GM23338 (cell line): ENCODE data around the gene PANX3. TPM values are rescaled to one million over a fixed set of nuclear protein-coding genes. Genes with fewer than 3 reads are reported as not detected.

Source experiments
- ATAC-seq: fragments of 200-7000 bp; cut with Tn5 transposase; 3 replicates; pipeline ENCODE4 v1.9.1; 2020
- DNase-seq: peaks from one replicate; pipeline ENCODE4 v3.0.0-alpha.2; 2015; ENCODE audit warnings: low spot score
- H2AFZ ChIP-seq: fragments of 200-600 bp; sonication (generic); 2 replicates; pipeline ENCODE4 v1.8.0; 2016; ENCODE audit warnings: antibody characterized with exemption, mild to moderate bottlenecking, moderate library complexity
- H3F3A ChIP-seq: fragments of 200-600 bp; sonication (generic); replicated peaks from 2 replicates; pipeline ENCODE4 v1.8.0; 2017; ENCODE audit warnings: antibody characterized with exemption, mixed run types, low read depth
- H3K27ac ChIP-seq: fragments of 200-600 bp; sonication (generic); 2 replicates; pipeline ENCODE4 v1.6.1; 2016; ENCODE audit warnings: low read depth
- H3K27me3 ChIP-seq: fragments of 200-600 bp; sonication (generic); 2 replicates; pipeline ENCODE4 v1.8.0; 2016; ENCODE audit warnings: mild to moderate bottlenecking, mixed run types, moderate library complexity; ENCODE audit not compliant: insufficient read depth
- H3K36me3 ChIP-seq: fragments of 200-600 bp; sonication (generic); 2 replicates; pipeline ENCODE4 v1.8.0; 2016; ENCODE audit warnings: mild to moderate bottlenecking; ENCODE audit not compliant: insufficient read depth
- H3K4me1 ChIP-seq: fragments of 200-600 bp; sonication (generic); 2 replicates; pipeline ENCODE4 v1.8.0; 2016; ENCODE audit warnings: mild to moderate bottlenecking, moderate library complexity; ENCODE audit not compliant: insufficient read depth
- H3K4me2 ChIP-seq: fragments of 200-600 bp; sonication (generic); 2 replicates; pipeline ENCODE4 v1.7.1; 2017; ENCODE audit warnings: mixed run types
- H3K4me3 ChIP-seq: fragments of 200-600 bp; sonication (generic); 2 replicates; pipeline ENCODE4 v1.6.1; 2016; ENCODE audit warnings: mixed run types
- H3K79me2 ChIP-seq: fragments of 200-600 bp; sonication (generic); replicated peaks from 2 replicates; pipeline ENCODE4 v1.8.0; 2017; ENCODE audit warnings: mild to moderate bottlenecking; ENCODE audit not compliant: insufficient read depth
- H3K9me2 ChIP-seq: fragments of 200-600 bp; sonication (generic); 2 replicates; pipeline ENCODE4 v1.8.0; 2017; ENCODE audit not compliant: insufficient read depth
- H4K20me1 ChIP-seq: fragments of 200-600 bp; sonication (generic); replicated peaks from 2 replicates; pipeline ENCODE4 v1.8.0; 2017; ENCODE audit warnings: mild to moderate bottlenecking; ENCODE audit not compliant: insufficient read depth
- H3K27ac Mint-ChIP-seq: 2 replicates; pipeline ENCODE4 v1.8.0; 2020; ENCODE audit warnings: inconsistent platforms, mild to moderate bottlenecking, moderate library complexity, mixed read lengths
- H3K27me3 Mint-ChIP-seq: 3 replicates; pipeline ENCODE4 v1.8.0; 2022; ENCODE audit warnings: low read depth, mild to moderate bottlenecking, moderate library complexity, mixed read lengths, inconsistent platforms; ENCODE audit not compliant: insufficient read depth, poor library complexity
- H3K36me3 Mint-ChIP-seq: 3 replicates; pipeline ENCODE4 v1.8.0; 2021; ENCODE audit warnings: low read depth, mild to moderate bottlenecking, inconsistent platforms, moderate library complexity, mixed read lengths
- H3K4me1 Mint-ChIP-seq: 3 replicates; pipeline ENCODE4 v1.8.0; 2020; ENCODE audit warnings: mild to moderate bottlenecking, inconsistent platforms, mixed read lengths
- H3K4me3 Mint-ChIP-seq: 3 replicates; pipeline ENCODE4 v1.8.0; 2021; ENCODE audit warnings: moderate library complexity, mild to moderate bottlenecking, inconsistent platforms, mixed read lengths
- H3K9me3 Mint-ChIP-seq: 3 replicates; pipeline ENCODE4 v1.8.0; 2020; ENCODE audit warnings: moderate library complexity, mild to moderate bottlenecking, inconsistent platforms, mixed read lengths
- CREB1 ChIP-seq: fragments of 250-450 bp; sonication (Bioruptor Pico); IDR thresholded peaks from 2 replicates; pipeline ENCODE4 v1.5.0; 2020; ENCODE audit warnings: low read depth, mild to moderate bottlenecking, moderate library complexity
- CTCF ChIP-seq, 2 experiments: fragments of 200-600 bp in 1 of 2; sonication (generic) in 1 of 2; conservative IDR thresholded peaks; 2 replicates each; pipeline versions ENCODE4 v1.5.1 to v1.6.1; 2016 to 2017; ENCODE audit warnings: antibody characterized with exemption in 2 of 2, low read depth in 2 of 2, mild to moderate bottlenecking in 2 of 2, moderate library complexity in 1 of 2
- ETS1 ChIP-seq: IDR thresholded peaks from 2 replicates; pipeline ENCODE4 v1.6.1; 2016; ENCODE audit warnings: antibody characterized with exemption
- EZH2 ChIP-seq: fragments of 200-600 bp; sonication (generic); IDR thresholded peaks from one replicate; pipeline ENCODE4 v1.8.0; 2017; ENCODE audit warnings: antibody characterized with exemption, mild to moderate bottlenecking, low read depth; ENCODE audit not compliant: unreplicated experiment
- EZH2phosphoT487 ChIP-seq: fragments of 200-600 bp; sonication (generic); IDR thresholded peaks from one replicate; pipeline ENCODE4 v1.8.1; 2018; ENCODE audit warnings: antibody characterized with exemption; ENCODE audit not compliant: unreplicated experiment
- JUNB ChIP-seq: IDR thresholded peaks from one replicate; pipeline ENCODE4 v1.6.1; 2016; ENCODE audit warnings: antibody characterized with exemption; ENCODE audit not compliant: unreplicated experiment
- NANOG ChIP-seq: IDR thresholded peaks from 2 replicates; pipeline ENCODE4 v1.6.1; 2016; ENCODE audit warnings: antibody characterized with exemption, borderline replicate concordance
- POLR2AphosphoS5 ChIP-seq: IDR thresholded peaks from 2 replicates; pipeline ENCODE4 v1.6.1; 2016; ENCODE audit warnings: antibody characterized with exemption, low read depth
- REST ChIP-seq: IDR thresholded peaks from one replicate; pipeline ENCODE4 v1.6.1; 2018; ENCODE audit warnings: antibody characterized with exemption; ENCODE audit not compliant: unreplicated experiment
- STAT1 ChIP-seq: IDR thresholded peaks from one replicate; pipeline ENCODE4 v1.6.1; 2016; ENCODE audit warnings: antibody characterized with exemption; ENCODE audit not compliant: unreplicated experiment
- ZNF114 ChIP-seq: fragments of 250-450 bp; sonication (Bioruptor Pico); IDR thresholded peaks from 2 replicates; pipeline ENCODE4 v1.5.0; 2020; ENCODE audit warnings: mild to moderate bottlenecking, moderate library complexity
- ZNF331 ChIP-seq: fragments of 250-450 bp; sonication (Bioruptor Pico); IDR thresholded peaks from 2 replicates; pipeline ENCODE4 v1.5.0; 2020; ENCODE audit warnings: low read depth, mild to moderate bottlenecking, moderate library complexity
- ZNF462 ChIP-seq: fragments of 250-450 bp; sonication (Bioruptor Pico); IDR thresholded peaks from 2 replicates; pipeline ENCODE4 v1.5.0; 2020; ENCODE audit warnings: mild to moderate bottlenecking, moderate library complexity
- polyA plus RNA-seq: library from polyadenylated mRNA; unstranded; fragments of >200 nt; fragmentation: Nextera tagmentation; extraction: Ambion mirVana; gene quantifications from 2 replicates; pipeline ENCODE4 v1.2.1, GENCODE V29; 2016
- total RNA-seq: library from RNA; depleted of rRNA; stranded (reverse); fragments of >200 nt; shearing (Covaris generic); gene quantifications from 2 replicates; pipeline ENCODE4 v1.2.3, GENCODE V29; 2014

Gene PANX3
- total and polyA plus RNA-seq, 2 experiments from 2014 or later = not detected

DNA sequence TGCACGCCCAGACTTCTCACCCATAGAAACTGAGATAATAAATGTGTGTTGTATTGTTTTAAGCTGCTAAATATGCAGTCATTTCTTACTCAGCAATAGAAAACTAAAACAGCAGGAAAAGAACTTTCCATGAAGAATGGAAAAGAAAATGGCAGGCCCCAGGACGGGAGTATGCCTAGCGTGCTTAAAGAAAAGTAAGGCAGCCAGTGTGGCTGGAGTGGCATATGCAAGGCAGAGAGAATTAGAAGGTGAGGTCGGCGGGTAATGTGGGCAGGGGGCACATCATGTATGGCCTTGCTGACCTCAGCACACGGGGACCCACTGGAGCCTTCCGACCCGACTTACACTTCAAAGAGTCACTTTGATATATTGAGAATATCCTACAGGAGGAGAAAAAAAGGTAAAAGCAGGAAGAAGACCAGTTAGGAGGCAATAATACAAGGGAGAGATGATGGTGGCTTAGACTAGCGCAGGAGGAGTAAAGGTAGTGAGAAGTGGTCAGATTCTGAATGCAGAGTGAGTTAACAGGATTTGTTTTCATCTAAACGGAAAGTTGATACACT is 31.9 kb downstream of the PANX3 start:
- Mint-ChIP-seq H3K27ac (no peak overlapping the region), H3K27me3 (peaks cover 6% of the 10 kb centered on the region), H3K4me3 (no peak overlapping the region), H3K4me1 (peaks cover 12% of the 10 kb centered on the region; the same call in 2 of the 3 replicates), H3K36me3 (peaks cover 12% of the 10 kb centered on the region; the same call in 2 of the 3 replicates), H3K9me3 (peaks cover 6% of the 10 kb centered on the region; the same call in 1 of the 3 replicates)
- Histone ChIP-seq H3K9me2 (peaks cover 11% of the 10 kb centered on the region; the same call in 1 of the 2 replicates), H3K36me3 (no peaks in the 10 kb centered on the region), H3K27ac (no peak overlapping the region), H3K4me2 (no peak overlapping the region), H2AFZ (no peak overlapping the region), H3F3A (no peaks in the 10 kb centered on the region), H3K4me3 (no peak overlapping the region), H3K27me3 (no peaks in the 10 kb centered on the region), H3K79me2 (no peaks in the 10 kb centered on the region), H3K4me1 (no peaks in the 10 kb centered on the region), H4K20me1 (no peaks in the 10 kb centered on the region; the same call in 1 of the 2 replicates)
- ATAC-seq (no peak), DNase-seq (no peak)
- no peak for TF ChIP-seq ZNF331 (CRISPR knock-in tag)
- TF ChIP-seq CTCF (conservative IDR thresholded peaks at IDR 0.05; ENCODE audit: low read depth in 2 of 2) = no peak
- TF ChIP-seq ZNF462 (CRISPR knock-in tag) = no peak
- no peak for TF ChIP-seq JUNB
- no peak for TF ChIP-seq ZNF114 (CRISPR knock-in tag)
- TF ChIP-seq STAT1 = no peak
- TF ChIP-seq NANOG = no peak
- no peak for TF ChIP-seq CREB1 (CRISPR knock-in tag)
- TF ChIP-seq ETS1 = no peak
- no peak for TF ChIP-seq EZH2phosphoT487
- no peak for TF ChIP-seq EZH2
- no peak for TF ChIP-seq REST
- no peak for TF ChIP-seq POLR2AphosphoS5
